ENCODE data around the gene L3MBTL2. TPM values are rescaled to one million over a fixed set of nuclear protein-coding genes. Genes with fewer than 3 reads are reported as not detected.

Gene L3MBTL2
- total and polyA plus RNA-seq, 2 of the 13 experiments (the other 11 are each of a cell fraction or from before 2014, with no cell fraction given) = 13.8 to 33.7 TPM

GRCh38 chr22:41234815-41235695 is 29.9 kb downstream of the L3MBTL2 start (continued):
- TF ChIP-seq ZNF280B (CRISPR knock-in tag; IDR thresholded peaks at IDR 0.05; ENCODE audit: borderline replicate concordance) (0 out of 2 replicates have a peak, but pooled peaks have one; percentile 49), KLF16 (CRISPR knock-in tag; IDR thresholded peaks at IDR 0.05) (0 out of 4 replicates have a peak, but pooled peaks of 1 of the 2 experiments have one; percentile 38), ZNF891 (CRISPR knock-in tag; IDR thresholded peaks at IDR 0.05) (no peak), IRF2 (CRISPR knock-in tag; IDR thresholded peaks at IDR 0.05) (peak; percentile 38; the same call in 1 of the 2 replicates), ZFP91 (CRISPR knock-in tag; IDR thresholded peaks at IDR 0.05; ENCODE audit: borderline replicate concordance) (peak; percentile 69; the same call in 1 of the 2 replicates), ZNF431 (CRISPR knock-in tag; IDR thresholded peaks at IDR 0.05; ENCODE audit: borderline replicate concordance, low read depth) (0 out of 2 replicates have a peak, but pooled peaks have one; percentile 42), FOXP4 (CRISPR knock-in tag; IDR thresholded peaks at IDR 0.05) (peak; percentile 26; the same call in 1 of the 2 replicates), ZKSCAN8 (CRISPR knock-in tag; IDR thresholded peaks at IDR 0.05; ENCODE audit: borderline replicate concordance) (peak; percentile 32; the same call in 1 of the 2 replicates), ZNF768 (CRISPR knock-in tag; IDR thresholded peaks at IDR 0.05) (peak; percentile 42; the same call in 1 of the 2 replicates), ZNF567 (CRISPR knock-in tag; IDR thresholded peaks at IDR 0.05; ENCODE audit: borderline replicate concordance) (0 out of 2 replicates have a peak, but pooled peaks have one; percentile 70), PAX8 (CRISPR knock-in tag; IDR thresholded peaks at IDR 0.05; ENCODE audit: borderline replicate concordance) (no peak), CEBPG (CRISPR knock-in tag; IDR thresholded peaks at IDR 0.05) (peak; percentile 86), KDM1A (CRISPR knock-in tag; IDR thresholded peaks at IDR 0.05) (peak; percentile 27; the same call in 1 of the 2 replicates), HDAC1 (CRISPR knock-in tag; IDR thresholded peaks at IDR 0.05) (peak; percentile 60; the same call in 1 of the 2 replicates), SAP130 (CRISPR knock-in tag; IDR thresholded peaks at IDR 0.05; ENCODE audit: low read depth) (peak; percentile 58), KDM3A (CRISPR knock-in tag; IDR thresholded peaks at IDR 0.05; ENCODE audit: low read depth) (no peak)
- TF ChIP-seq, protein P1, sequence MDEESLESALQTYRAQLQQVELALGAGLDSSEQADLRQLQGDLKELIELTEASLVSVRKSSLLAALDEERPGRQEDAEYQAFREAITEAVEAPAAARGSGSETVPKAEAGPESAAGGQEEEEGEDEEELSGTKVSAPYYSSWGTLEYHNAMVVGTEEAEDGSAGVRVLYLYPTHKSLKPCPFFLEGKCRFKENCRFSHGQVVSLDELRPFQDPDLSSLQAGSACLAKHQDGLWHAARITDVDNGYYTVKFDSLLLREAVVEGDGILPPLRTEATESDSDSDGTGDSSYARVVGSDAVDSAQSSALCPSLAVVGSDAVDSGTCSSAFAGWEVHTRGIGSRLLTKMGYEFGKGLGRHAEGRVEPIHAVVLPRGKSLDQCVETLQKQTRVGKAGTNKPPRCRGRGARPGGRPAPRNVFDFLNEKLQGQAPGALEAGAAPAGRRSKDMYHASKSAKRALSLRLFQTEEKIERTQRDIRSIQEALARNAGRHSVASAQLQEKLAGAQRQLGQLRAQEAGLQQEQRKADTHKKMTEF (CRISPR knock-in tag; IDR thresholded peaks at IDR 0.05) = peak; percentile 59; the same call in 1 of the 2 replicates
- TF ChIP-seq, protein P2, sequence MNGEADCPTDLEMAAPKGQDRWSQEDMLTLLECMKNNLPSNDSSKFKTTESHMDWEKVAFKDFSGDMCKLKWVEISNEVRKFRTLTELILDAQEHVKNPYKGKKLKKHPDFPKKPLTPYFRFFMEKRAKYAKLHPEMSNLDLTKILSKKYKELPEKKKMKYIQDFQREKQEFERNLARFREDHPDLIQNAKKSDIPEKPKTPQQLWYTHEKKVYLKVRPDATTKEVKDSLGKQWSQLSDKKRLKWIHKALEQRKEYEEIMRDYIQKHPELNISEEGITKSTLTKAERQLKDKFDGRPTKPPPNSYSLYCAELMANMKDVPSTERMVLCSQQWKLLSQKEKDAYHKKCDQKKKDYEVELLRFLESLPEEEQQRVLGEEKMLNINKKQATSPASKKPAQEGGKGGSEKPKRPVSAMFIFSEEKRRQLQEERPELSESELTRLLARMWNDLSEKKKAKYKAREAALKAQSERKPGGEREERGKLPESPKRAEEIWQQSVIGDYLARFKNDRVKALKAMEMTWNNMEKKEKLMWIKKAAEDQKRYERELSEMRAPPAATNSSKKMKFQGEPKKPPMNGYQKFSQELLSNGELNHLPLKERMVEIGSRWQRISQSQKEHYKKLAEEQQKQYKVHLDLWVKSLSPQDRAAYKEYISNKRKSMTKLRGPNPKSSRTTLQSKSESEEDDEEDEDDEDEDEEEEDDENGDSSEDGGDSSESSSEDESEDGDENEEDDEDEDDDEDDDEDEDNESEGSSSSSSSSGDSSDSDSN (CRISPR knock-in tag; IDR thresholded peaks at IDR 0.05) = peak; percentile 53
